HEK293 (cell line): ENCODE data around the gene MAGI1.

Experiments used
- CTCF ChIA-PET: fragments of 350-600 bp; formaldehyde crosslinking; extraction: SDS; loops from one replicate; lab custom pipeline; 2021; ENCODE audit warnings: antibody characterized with exemption; lab: Yijun Ruan, JAX
- POLR2A ChIA-PET: fragments of 300-600 bp; formaldehyde crosslinking; extraction: SDS; loops from one replicate; lab custom pipeline; 2020; ENCODE audit warnings: antibody characterized with exemption, inconsistent platforms; lab: Yijun Ruan, JAX
- H3K27ac ChIP-seq: fragments of 200-500 bp; sonication (Bioruptor generic); 2 replicates; pipeline ENCODE4 v1.5.1; 2014; ENCODE audit warnings: low read depth, low read length, control low read depth, inconsistent platforms; ENCODE audit errors: extremely low read depth
- H3K36me3 ChIP-seq, 2 experiments: fragments of 200-500 bp in 1 of 2; sonication (Bioruptor generic) in 1 of 2; 1 replicate in 1 of 2; 2 replicates in 1 of 2; pipeline ENCODE4 v1.5.1; 2014 to 2017; ENCODE audit warnings: inconsistent platforms in 2 of 2, low read length in 2 of 2; ENCODE audit not compliant: control insufficient read depth in 2 of 2, insufficient read depth in 1 of 2
- H3K4me1 ChIP-seq: fragments of 200-500 bp; sonication (Bioruptor generic); 2 replicates; pipeline ENCODE4 v1.5.1; 2014; ENCODE audit warnings: mild to moderate bottlenecking, low read length, inconsistent platforms; ENCODE audit not compliant: control insufficient read depth, insufficient read depth
- H3K4me3 ChIP-seq: 2 replicates; pipeline ENCODE4 v1.5.1; 2011; ENCODE audit warnings: low read depth, mild to moderate bottlenecking, control low read depth, low read length, moderate library complexity
- H3K9me3 ChIP-seq: fragments of 200-500 bp; sonication (Bioruptor generic); 2 replicates; pipeline ENCODE4 v1.5.1; 2014; ENCODE audit warnings: low read depth, low read length, inconsistent platforms; ENCODE audit not compliant: control insufficient read depth, insufficient read depth
- BCL6B ChIP-seq: fragments of 450-650 bp; formaldehyde crosslinking; IDR thresholded peaks from 2 replicates; pipeline ENCODE4 v1.5.1; 2017; ENCODE audit warnings: missing biosample characterization, missing genetic modification characterization
- EGR2 ChIP-seq: fragments of 450-650 bp; formaldehyde crosslinking; IDR thresholded peaks from 2 replicates; pipeline ENCODE4 v1.5.1; 2016; ENCODE audit warnings: low read depth, missing biosample characterization, missing genetic modification characterization
- IKZF3 ChIP-seq: fragments of 450-650 bp; IDR thresholded peaks from 2 replicates; pipeline ENCODE4 v1.5.0; 2018; ENCODE audit warnings: missing biosample characterization, mild to moderate bottlenecking, missing genetic modification characterization, moderate library complexity
- KLF16 ChIP-seq: fragments of 450-650 bp; formaldehyde crosslinking; IDR thresholded peaks from 2 replicates; pipeline ENCODE4 v1.5.1; 2017; ENCODE audit warnings: missing biosample characterization, missing genetic modification characterization
- MEIS1 ChIP-seq: sonication (generic); formaldehyde crosslinking; IDR thresholded peaks from 2 replicates; pipeline ENCODE4 v1.8.1; 2022; ENCODE audit warnings: missing genetic modification reagents, mild to moderate bottlenecking, borderline replicate concordance
- PBX3 ChIP-seq: sonication (generic); formaldehyde crosslinking; IDR thresholded peaks from 2 replicates; pipeline ENCODE4 v1.8.1; 2022; ENCODE audit warnings: mild to moderate bottlenecking, moderate library complexity, missing genetic modification reagents
- PRDM10 ChIP-seq: fragments of 450-650 bp; formaldehyde crosslinking; IDR thresholded peaks from 2 replicates; pipeline ENCODE4 v1.5.1; 2016; ENCODE audit warnings: missing biosample characterization, missing genetic modification characterization
- PRDM4 ChIP-seq: fragments of 450-650 bp; formaldehyde crosslinking; IDR thresholded peaks from 2 replicates; pipeline ENCODE4 v1.5.1; 2017; ENCODE audit warnings: missing biosample characterization, missing genetic modification characterization
- SALL2 ChIP-seq: fragments of 450-650 bp; formaldehyde crosslinking; IDR thresholded peaks from 2 replicates; pipeline ENCODE4 v1.5.0; 2017; ENCODE audit warnings: missing biosample characterization, mild to moderate bottlenecking, missing genetic modification characterization, borderline replicate concordance
- ZBTB17 ChIP-seq: fragments of 450-650 bp; formaldehyde crosslinking; IDR thresholded peaks from 2 replicates; pipeline ENCODE4 v1.5.1; 2016; ENCODE audit warnings: missing biosample characterization, missing genetic modification characterization
- ZBTB20 ChIP-seq: fragments of 450-650 bp; formaldehyde crosslinking; IDR thresholded peaks from 2 replicates; pipeline ENCODE4 v1.5.1; 2016; ENCODE audit warnings: missing biosample characterization, missing genetic modification characterization
- ZIC2 ChIP-seq: fragments of 450-650 bp; formaldehyde crosslinking; IDR thresholded peaks from 2 replicates; pipeline ENCODE4 v1.5.1; 2016; ENCODE audit warnings: missing biosample characterization, missing genetic modification characterization
- ZNF518A ChIP-seq: fragments of 450-650 bp; formaldehyde crosslinking; conservative IDR thresholded peaks from 2 replicates; pipeline ENCODE4 v1.5.1; 2016; ENCODE audit warnings: low read depth, missing biosample characterization, missing genetic modification characterization
- ZNF585B ChIP-seq: fragments of 450-650 bp; formaldehyde crosslinking; IDR thresholded peaks from 2 replicates; pipeline ENCODE4 v1.5.1; 2016; ENCODE audit warnings: missing biosample characterization, missing genetic modification characterization
- ZNF600 ChIP-seq: fragments of 450-650 bp; formaldehyde crosslinking; IDR thresholded peaks from 2 replicates; pipeline ENCODE4 v1.5.1; 2016; ENCODE audit warnings: missing biosample characterization, missing genetic modification characterization
- ZNF639 ChIP-seq: fragments of 450-650 bp; formaldehyde crosslinking; IDR thresholded peaks from 2 replicates; pipeline ENCODE4 v1.5.1; 2016; ENCODE audit warnings: missing biosample characterization, missing genetic modification characterization
- ZNF645 ChIP-seq: fragments of 450-650 bp; formaldehyde crosslinking; IDR thresholded peaks from 2 replicates; pipeline ENCODE4; 2016; ENCODE audit warnings: missing biosample characterization, missing genetic modification characterization
- ZNF660 ChIP-seq: fragments of 450-650 bp; IDR thresholded peaks from 2 replicates; pipeline ENCODE4 v1.5.1; 2018; ENCODE audit warnings: missing biosample characterization, mild to moderate bottlenecking, missing genetic modification characterization

The MAGI1 gene

GRCh38 chr3:65811086-65811761 is 227.5 kb downstream of the MAGI1 start:
- Histone ChIP-seq H3K9me3 (no peaks in the 10 kb centered on the region), H3K4me3 (no peak overlapping the region), H3K4me1 (peaks cover 15% of the 10 kb centered on the region), H3K27ac (no peak overlapping the region), H3K36me3 (no peaks in the 10 kb centered on the region)
- ChIA-PET CTCF (interaction anchor here (0.9 kb wide), 1 partner anchor 16 kb away, joined by 3 read pairs; no protein-coding TSS in a partner anchor), POLR2A (no interaction called here)
- peak; percentile 54; the same call in 1 of the 2 replicates for TF ChIP-seq ZNF600
- 0 out of 2 replicates have a peak, but pooled peaks have one; percentile 38 for TF ChIP-seq PRDM4
- no peak for TF ChIP-seq SALL2 (tag by site-specific recombination)
- TF ChIP-seq ZBTB17 (tag by site-specific recombination), result peak; percentile 93
- no peak for TF ChIP-seq PBX3
- TF ChIP-seq ZIC2 (tag by site-specific recombination), result no peak
- no peak for TF ChIP-seq ZBTB20 (tag by site-specific recombination)
- no peak for TF ChIP-seq EGR2 (tag by site-specific recombination)
- no peak for TF ChIP-seq KLF16 (tag by site-specific recombination)
- no peak for TF ChIP-seq IKZF3 (tag by site-specific recombination)
- no peak for TF ChIP-seq ZNF639 (tag by site-specific recombination)
- peak; percentile 60 for TF ChIP-seq PRDM10 (tag by site-specific recombination)
- peak; percentile 41 for TF ChIP-seq ZNF518A
- TF ChIP-seq ZNF645, result no peak
- peak; percentile 66; the same call in 1 of the 2 replicates for TF ChIP-seq BCL6B
- no peak for TF ChIP-seq MEIS1 (CRISPR knock-in tag)
- no peak for TF ChIP-seq ZNF660 (tag by site-specific recombination)
- no peak for TF ChIP-seq ZNF585B (tag by site-specific recombination)
